ENCODE measurements around the gene APOL6. TPM values are rescaled to one million over a fixed set of nuclear protein-coding genes. Genes with fewer than 3 reads are reported as not detected.

APOL6 gene
- total RNA-seq, 2 experiments from 2014 or later = 39.3 TPM

DNA sequence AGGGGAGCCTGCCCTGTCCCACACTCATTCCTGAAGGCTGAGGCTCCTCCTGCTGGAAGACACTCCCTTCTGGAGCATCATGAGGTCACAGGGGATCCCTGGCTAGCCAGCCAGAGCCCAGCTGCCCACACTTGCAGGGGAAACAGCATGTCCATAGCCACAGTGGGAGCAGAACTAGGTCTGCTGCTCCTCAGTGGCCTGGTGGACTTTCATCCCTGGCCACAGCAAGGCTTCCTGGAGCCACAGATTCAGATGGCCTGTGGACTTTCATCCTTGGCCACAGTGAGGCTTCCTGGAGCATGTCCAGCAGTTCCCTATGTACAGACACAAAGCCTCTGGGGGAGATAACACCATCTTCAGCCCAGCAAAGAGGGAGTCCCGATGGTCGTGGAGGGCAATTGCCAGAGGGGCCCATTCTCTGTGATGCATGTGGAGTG is 5.9 kb upstream of the APOL6 start:
- intact Hi-C loops (cut with DNase I, micrococcal nuclease) = no loop called here
- ChIA-PET CTCF (no interaction called here), POLR2A (no interaction called here)
- Histone ChIP-seq H3K4me3 (ENCODE audit: low read length) (no peak overlapping the region), H3K27me3 (ENCODE audit: control insufficient read depth in 1 of 2, insufficient read depth in 2 of 2, low read length in 2 of 2) (no peaks in the 10 kb centered on the region), H3K36me3 (ENCODE audit: insufficient read depth, low read length) (no peaks in the 10 kb centered on the region), H3K9me3 (ENCODE audit: control insufficient read depth in 1 of 2, insufficient read depth in 1 of 2, low read length in 2 of 2) (no peaks in the 10 kb centered on the region), H3K4me1 (ENCODE audit: insufficient read depth, low read length) (peaks cover 10% of the 10 kb centered on the region), H3K27ac (ENCODE audit: low read depth in 1 of 2, low read length in 2 of 2) (no peak overlapping the region)
- peaks cover 11% of the 10 kb centered on the region for H3K4me1 Mint-ChIP-seq (ENCODE audit: low read depth)
- ATAC-seq (ENCODE audit: poor library complexity) (no peak), DNase-seq (no peak)
- TF ChIP-seq, protein P1, sequence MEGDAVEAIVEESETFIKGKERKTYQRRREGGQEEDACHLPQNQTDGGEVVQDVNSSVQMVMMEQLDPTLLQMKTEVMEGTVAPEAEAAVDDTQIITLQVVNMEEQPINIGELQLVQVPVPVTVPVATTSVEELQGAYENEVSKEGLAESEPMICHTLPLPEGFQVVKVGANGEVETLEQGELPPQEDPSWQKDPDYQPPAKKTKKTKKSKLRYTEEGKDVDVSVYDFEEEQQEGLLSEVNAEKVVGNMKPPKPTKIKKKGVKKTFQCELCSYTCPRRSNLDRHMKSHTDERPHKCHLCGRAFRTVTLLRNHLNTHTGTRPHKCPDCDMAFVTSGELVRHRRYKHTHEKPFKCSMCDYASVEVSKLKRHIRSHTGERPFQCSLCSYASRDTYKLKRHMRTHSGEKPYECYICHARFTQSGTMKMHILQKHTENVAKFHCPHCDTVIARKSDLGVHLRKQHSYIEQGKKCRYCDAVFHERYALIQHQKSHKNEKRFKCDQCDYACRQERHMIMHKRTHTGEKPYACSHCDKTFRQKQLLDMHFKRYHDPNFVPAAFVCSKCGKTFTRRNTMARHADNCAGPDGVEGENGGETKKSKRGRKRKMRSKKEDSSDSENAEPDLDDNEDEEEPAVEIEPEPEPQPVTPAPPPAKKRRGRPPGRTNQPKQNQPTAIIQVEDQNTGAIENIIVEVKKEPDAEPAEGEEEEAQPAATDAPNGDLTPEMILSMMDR (IDR thresholded peaks at IDR 0.05) = no peak
- no peaks in the 10 kb centered on the region for H3K36me3 Mint-ChIP-seq (ENCODE audit: low read depth)
- H3K9me3 Mint-ChIP-seq = no peaks in the 10 kb centered on the region
- H3K27ac Mint-ChIP-seq = no peak overlapping the region
- no peaks in the 10 kb centered on the region for H3K27me3 Mint-ChIP-seq
- no peak overlapping the region for H3K4me3 Mint-ChIP-seq

DNA sequence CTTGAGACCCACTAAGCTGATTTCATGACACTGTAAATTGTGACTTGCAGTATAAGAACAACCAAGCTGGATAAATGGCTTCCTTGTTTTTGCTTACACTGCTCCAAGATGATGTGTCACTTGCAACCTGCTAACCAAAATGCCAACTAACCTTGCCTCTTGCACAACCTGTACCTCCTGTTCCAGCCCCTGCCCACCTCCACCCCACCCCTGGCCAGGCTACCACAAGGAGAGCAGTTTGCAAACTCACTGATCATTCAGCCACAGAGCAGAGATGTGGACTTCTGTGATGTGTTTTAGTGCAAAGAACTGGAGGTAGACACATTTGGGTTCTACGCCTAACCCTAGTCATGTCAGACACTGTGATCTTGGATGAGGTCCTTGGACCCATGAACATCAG is 4.3 kb upstream of the APOL6 start:
- Histone ChIP-seq H3K4me3 (ENCODE audit: low read length) (no peak overlapping the region), H3K27me3 (ENCODE audit: control insufficient read depth in 1 of 2, insufficient read depth in 2 of 2, low read length in 2 of 2) (no peaks in the 10 kb centered on the region), H3K4me1 (ENCODE audit: insufficient read depth, low read length) (peaks cover 17% of the 10 kb centered on the region), H3K9me3 (ENCODE audit: control insufficient read depth in 1 of 2, insufficient read depth in 1 of 2, low read length in 2 of 2) (no peaks in the 10 kb centered on the region), H3K36me3 (ENCODE audit: insufficient read depth, low read length) (no peaks in the 10 kb centered on the region), H3K27ac (ENCODE audit: low read depth in 1 of 2, low read length in 2 of 2) (no peak overlapping the region)
- intact Hi-C loops (cut with DNase I, micrococcal nuclease) = no loop called here
- Mint-ChIP-seq H3K27ac (peak overlapping the region; percentile 40), H3K36me3 (ENCODE audit: low read depth) (peaks cover 11% of the 10 kb centered on the region), H3K4me1 (ENCODE audit: low read depth) (peaks cover 22% of the 10 kb centered on the region), H3K9me3 (no peaks in the 10 kb centered on the region), H3K4me3 (no peak overlapping the region), H3K27me3 (no peaks in the 10 kb centered on the region)
- ChIA-PET POLR2A (no interaction called here), CTCF (no interaction called here)
- no peak for ATAC-seq (ENCODE audit: poor library complexity)
- DNase-seq = no peak
- TF ChIP-seq, protein P1 (IDR thresholded peaks at IDR 0.05) = no peak

DNA sequence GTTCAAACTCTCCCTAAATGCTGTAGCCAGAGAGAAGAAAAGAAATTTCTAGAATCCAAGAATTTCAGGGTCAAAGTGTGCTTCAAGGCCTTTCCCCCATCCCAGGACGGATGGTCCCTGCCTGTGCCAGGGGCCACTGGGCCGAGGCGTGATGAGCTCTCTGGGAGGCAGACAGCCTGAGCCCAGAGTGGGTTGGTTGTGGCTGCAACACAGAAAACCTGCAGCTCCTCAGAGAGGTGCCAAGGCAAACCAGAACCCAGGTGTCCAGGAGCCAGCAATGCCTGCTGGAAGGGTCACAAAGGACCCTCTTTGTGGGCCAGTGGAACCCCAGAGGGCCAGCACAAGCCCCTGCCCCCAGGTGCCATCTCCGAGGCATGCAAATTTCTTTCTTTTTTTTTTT is 2.6 kb upstream of the APOL6 start:
- ChIA-PET POLR2A (interaction anchor here (1.2 kb wide), 1 partner anchor 15 kb away, joined by 3 read pairs; no protein-coding TSS in a partner anchor), CTCF (no interaction called here)
- H3K36me3 Mint-ChIP-seq (ENCODE audit: low read depth) = peaks cover 27% of the 10 kb centered on the region
- Histone ChIP-seq H3K9me3 (ENCODE audit: control insufficient read depth in 1 of 2, insufficient read depth in 1 of 2, low read length in 2 of 2) (no peaks in the 10 kb centered on the region), H3K4me3 (ENCODE audit: low read length) (no peak overlapping the region), H3K27me3 (ENCODE audit: control insufficient read depth in 1 of 2, insufficient read depth in 2 of 2, low read length in 2 of 2) (no peaks in the 10 kb centered on the region), H3K4me1 (ENCODE audit: insufficient read depth, low read length) (peaks cover 29% of the 10 kb centered on the region), H3K36me3 (ENCODE audit: insufficient read depth, low read length) (no peaks in the 10 kb centered on the region), H3K27ac (ENCODE audit: low read depth in 1 of 2, low read length in 2 of 2) (no peak overlapping the region)
- no peak overlapping the region for H3K4me3 Mint-ChIP-seq
- H3K27ac Mint-ChIP-seq = peak overlapping the region; percentile 98
- TF ChIP-seq, protein P1 (IDR thresholded peaks at IDR 0.05) = no peak
- intact Hi-C loops (cut with DNase I, micrococcal nuclease) = loop anchor here in 1 of 2 experiments (5.0 kb wide), 1 partner anchor 52 kb away; no protein-coding TSS in a partner anchor
- peaks cover 38% of the 10 kb centered on the region for H3K4me1 Mint-ChIP-seq (ENCODE audit: low read depth)
- ATAC-seq (ENCODE audit: poor library complexity) (no peak), DNase-seq (no peak)
- H3K27me3 Mint-ChIP-seq = no peaks in the 10 kb centered on the region
- H3K9me3 Mint-ChIP-seq = no peaks in the 10 kb centered on the region

Data from CD4-positive, alpha-beta T cell (primary cell).